Lower lobe of right lung (tissue), 2 donors: Measurements from ENCODE around the gene COQ7. TPM values are rescaled to one million over a fixed set of nuclear protein-coding genes. Genes with fewer than 3 reads are reported as not detected.

ENCODE experiments used
- ATAC-seq, 2 donors: fragments of 200-7000 bp; cut with Tn5 transposase; one replicate each; pipeline ENCODE4 v1.9.1; 2020 to 2022; ENCODE audit warnings: mild to moderate bottlenecking in 2 of 2, moderate library complexity in 2 of 2
- DNase-seq: peaks from one replicate; pipeline ENCODE4 v3.0.0-alpha.2; 2020
- H3K27ac ChIP-seq: fragments of 200-600 bp; one replicate; pipeline ENCODE4 v1.8.0; 2022
- H3K27me3 ChIP-seq: fragments of 200-600 bp; one replicate; pipeline ENCODE4 v1.8.0; 2022; ENCODE audit warnings: low read depth
- H3K36me3 ChIP-seq: fragments of 200-600 bp; one replicate; pipeline ENCODE4 v1.8.0; 2022; ENCODE audit warnings: mild to moderate bottlenecking
- H3K4me1 ChIP-seq: fragments of 200-600 bp; one replicate; pipeline ENCODE4 v1.8.0; 2022
- H3K4me3 ChIP-seq: fragments of 200-600 bp; one replicate; pipeline ENCODE4 v1.8.0; 2022; ENCODE audit warnings: mild to moderate bottlenecking
- H3K9me3 ChIP-seq: fragments of 200-600 bp; one replicate; pipeline ENCODE4 v1.8.0; 2022
- intact Hi-C: fragments of 100-400 bp; cut with DNase I; formaldehyde crosslinking; loops from one replicate; pipeline ENCODE4 v1.11.0; 2022
- total RNA-seq: library from RNA; stranded (reverse); fragmentation: NEBNext Ultra II Directional; extraction: Animal tissue kit (Norgen Biotek cat#: 25700); gene quantifications from one replicate; pipeline ENCODE4 v1.2.1, GENCODE V29; 2021
- TF ChIP-seq, protein P1 (sequence below): fragments of 200-600 bp; IDR thresholded peaks from one replicate; pipeline ENCODE4 v1.8.0; 2022; ENCODE audit warnings: antibody characterized with exemption, mild to moderate bottlenecking
- donor health status: DM: no; HTN: yes; CAD: no; lungs with severe emphysema.

COQ7 gene
- total RNA-seq, 1 donor from 2014 or later, result 17.3 TPM

DNA sequence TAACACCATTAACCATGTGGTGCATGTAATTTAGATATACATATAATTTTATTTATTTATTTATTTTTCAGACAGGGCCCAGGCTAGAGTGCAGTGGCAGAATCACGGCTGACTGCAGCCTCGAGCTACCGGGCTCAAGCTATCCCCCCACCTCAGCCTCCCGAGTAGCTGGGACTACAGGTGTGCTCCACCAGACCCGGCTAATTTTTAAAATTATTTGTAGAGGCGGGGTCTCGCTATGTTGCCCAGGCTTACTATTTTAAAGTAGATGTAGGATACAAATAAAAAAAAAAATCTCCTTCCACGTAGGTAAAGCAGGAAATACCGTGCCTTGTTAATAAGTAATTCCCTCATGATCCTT, 446 bp upstream of the COQ7 start:
- no peaks in the 10 kb centered on the region for H3K27me3 ChIP-seq
- H3K4me3 ChIP-seq, result peak overlapping the region; percentile 77
- ATAC-seq, result no peak
- H3K36me3 ChIP-seq, result peaks cover 10% of the 10 kb centered on the region
- TF ChIP-seq, protein P1, sequence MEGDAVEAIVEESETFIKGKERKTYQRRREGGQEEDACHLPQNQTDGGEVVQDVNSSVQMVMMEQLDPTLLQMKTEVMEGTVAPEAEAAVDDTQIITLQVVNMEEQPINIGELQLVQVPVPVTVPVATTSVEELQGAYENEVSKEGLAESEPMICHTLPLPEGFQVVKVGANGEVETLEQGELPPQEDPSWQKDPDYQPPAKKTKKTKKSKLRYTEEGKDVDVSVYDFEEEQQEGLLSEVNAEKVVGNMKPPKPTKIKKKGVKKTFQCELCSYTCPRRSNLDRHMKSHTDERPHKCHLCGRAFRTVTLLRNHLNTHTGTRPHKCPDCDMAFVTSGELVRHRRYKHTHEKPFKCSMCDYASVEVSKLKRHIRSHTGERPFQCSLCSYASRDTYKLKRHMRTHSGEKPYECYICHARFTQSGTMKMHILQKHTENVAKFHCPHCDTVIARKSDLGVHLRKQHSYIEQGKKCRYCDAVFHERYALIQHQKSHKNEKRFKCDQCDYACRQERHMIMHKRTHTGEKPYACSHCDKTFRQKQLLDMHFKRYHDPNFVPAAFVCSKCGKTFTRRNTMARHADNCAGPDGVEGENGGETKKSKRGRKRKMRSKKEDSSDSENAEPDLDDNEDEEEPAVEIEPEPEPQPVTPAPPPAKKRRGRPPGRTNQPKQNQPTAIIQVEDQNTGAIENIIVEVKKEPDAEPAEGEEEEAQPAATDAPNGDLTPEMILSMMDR, result no peak
- intact Hi-C loops, result no loop called here
- no peaks in the 10 kb centered on the region for H3K9me3 ChIP-seq
- peak overlapping the region; percentile 99 for H3K27ac ChIP-seq
- peaks cover 17% of the 10 kb centered on the region for H3K4me1 ChIP-seq
- DNase-seq, result no peak

GRCh38 chr16:19068237-19068815, 912 bp downstream of the COQ7 start:
- no peaks in the 10 kb centered on the region for H3K27me3 ChIP-seq
- H3K36me3 ChIP-seq, result peaks cover 19% of the 10 kb centered on the region
- H3K4me3 ChIP-seq, result peak overlapping the region; percentile 77
- no peak for ATAC-seq
- intact Hi-C loops, result no loop called here
- H3K27ac ChIP-seq, result peak overlapping the region; percentile 99
- no peak for DNase-seq
- no peaks in the 10 kb centered on the region for H3K9me3 ChIP-seq
- TF ChIP-seq, protein P1, result no peak
- peaks cover 15% of the 10 kb centered on the region for H3K4me1 ChIP-seq

DNA sequence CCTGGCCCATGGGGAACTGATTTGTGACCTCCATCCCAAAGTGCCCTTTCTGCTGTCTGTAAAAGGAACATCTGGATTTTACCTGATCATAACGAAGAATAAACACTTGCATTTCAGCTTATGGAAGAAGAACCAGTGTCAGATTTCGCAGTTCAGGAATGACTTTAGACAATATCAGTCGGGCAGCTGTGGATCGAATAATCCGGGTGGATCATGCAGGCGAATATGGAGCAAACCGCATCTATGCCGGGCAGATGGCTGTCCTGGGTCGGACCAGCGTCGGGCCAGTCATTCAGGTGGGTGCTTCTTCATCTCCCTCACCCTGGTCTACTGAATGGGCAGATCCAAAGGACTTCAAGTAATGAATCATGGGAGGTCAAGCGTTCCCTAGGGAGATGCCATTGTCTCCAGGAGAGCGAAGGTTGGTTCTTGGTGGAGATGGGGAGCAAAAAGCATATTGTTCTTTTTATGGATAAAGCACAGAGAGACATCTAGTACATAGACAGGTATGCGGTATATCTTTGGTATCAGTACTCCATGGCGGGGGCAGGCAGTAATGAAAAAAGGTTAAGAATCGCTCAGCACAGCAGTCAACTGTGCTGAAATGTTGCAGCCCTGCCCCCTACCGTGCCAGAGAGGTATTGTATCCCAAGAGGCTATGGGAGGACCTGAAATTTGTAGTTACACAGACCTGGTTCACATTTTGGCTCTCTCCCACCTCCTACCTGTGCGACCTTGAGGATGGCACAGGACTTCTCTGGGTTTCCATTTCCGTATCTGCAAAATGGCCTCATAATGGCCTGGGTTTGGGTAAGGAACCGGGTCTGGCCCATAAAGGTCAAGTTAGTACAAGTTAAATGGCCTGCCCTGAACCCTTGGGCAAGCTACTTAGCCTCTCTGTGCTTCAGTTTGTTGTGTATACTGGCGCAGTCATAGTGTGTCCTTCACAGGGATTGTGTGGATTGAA, 4.7 kb downstream of the COQ7 start:
- no peaks in the 10 kb centered on the region for H3K27me3 ChIP-seq
- ATAC-seq, result peak; percentile 4 to 12
- intact Hi-C loops, result no loop called here
- peak; percentile 70 for DNase-seq
- TF ChIP-seq, protein P1, result peak; percentile 68
- peaks cover 15% of the 10 kb centered on the region for H3K4me1 ChIP-seq
- no peak overlapping the region for H3K27ac ChIP-seq
- no peaks in the 10 kb centered on the region for H3K9me3 ChIP-seq
- H3K36me3 ChIP-seq, result peaks cover 57% of the 10 kb centered on the region
- H3K4me3 ChIP-seq, result no peak overlapping the region

GRCh38 chr16:19073344-19073743, 5.9 kb downstream of the COQ7 start:
- H3K36me3 ChIP-seq, result peaks cover 69% of the 10 kb centered on the region
- H3K4me3 ChIP-seq, result no peak overlapping the region
- intact Hi-C loops, result no loop called here
- H3K4me1 ChIP-seq, result peaks cover 13% of the 10 kb centered on the region
- H3K27ac ChIP-seq, result no peak overlapping the region
- no peaks in the 10 kb centered on the region for H3K9me3 ChIP-seq
- H3K27me3 ChIP-seq, result no peaks in the 10 kb centered on the region
- TF ChIP-seq, protein P1, result no peak
- ATAC-seq (no peak), DNase-seq (no peak)

DNA sequence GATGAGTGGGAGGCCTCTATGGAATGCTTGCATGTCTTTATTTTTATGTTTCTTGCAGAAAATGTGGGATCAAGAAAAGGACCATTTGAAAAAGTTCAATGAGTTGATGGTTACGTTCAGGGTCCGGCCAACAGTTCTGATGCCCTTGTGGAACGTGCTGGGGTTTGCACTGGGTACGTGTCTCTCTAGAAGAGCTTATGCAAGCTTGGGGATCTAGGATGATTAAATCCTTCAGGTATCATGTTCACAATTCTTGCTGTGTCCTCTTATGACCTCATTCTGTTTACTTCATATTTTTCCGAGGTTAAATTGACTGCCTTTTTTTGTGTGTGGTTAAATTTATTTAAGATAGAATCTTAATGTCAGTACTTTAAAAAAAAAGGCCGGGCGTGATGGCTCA, 6.4 kb downstream of the COQ7 start:
- ATAC-seq (no peak), DNase-seq (no peak)
- TF ChIP-seq, protein P1, result no peak
- no peaks in the 10 kb centered on the region for H3K27me3 ChIP-seq
- peaks cover 74% of the 10 kb centered on the region for H3K36me3 ChIP-seq
- no peaks in the 10 kb centered on the region for H3K9me3 ChIP-seq
- H3K27ac ChIP-seq, result no peak overlapping the region
- H3K4me3 ChIP-seq, result no peak overlapping the region
- peaks cover 8% of the 10 kb centered on the region for H3K4me1 ChIP-seq
- intact Hi-C loops, result no loop called here
